ENCODE data around the gene CD180. TPM values are rescaled to one million over a fixed set of nuclear protein-coding genes. Genes with fewer than 3 reads are reported as not detected.

The CD180 gene
- total and polyA plus RNA-seq, 11 donors = 0.08 to 7.7 (median 0.32) TPM

DNA sequence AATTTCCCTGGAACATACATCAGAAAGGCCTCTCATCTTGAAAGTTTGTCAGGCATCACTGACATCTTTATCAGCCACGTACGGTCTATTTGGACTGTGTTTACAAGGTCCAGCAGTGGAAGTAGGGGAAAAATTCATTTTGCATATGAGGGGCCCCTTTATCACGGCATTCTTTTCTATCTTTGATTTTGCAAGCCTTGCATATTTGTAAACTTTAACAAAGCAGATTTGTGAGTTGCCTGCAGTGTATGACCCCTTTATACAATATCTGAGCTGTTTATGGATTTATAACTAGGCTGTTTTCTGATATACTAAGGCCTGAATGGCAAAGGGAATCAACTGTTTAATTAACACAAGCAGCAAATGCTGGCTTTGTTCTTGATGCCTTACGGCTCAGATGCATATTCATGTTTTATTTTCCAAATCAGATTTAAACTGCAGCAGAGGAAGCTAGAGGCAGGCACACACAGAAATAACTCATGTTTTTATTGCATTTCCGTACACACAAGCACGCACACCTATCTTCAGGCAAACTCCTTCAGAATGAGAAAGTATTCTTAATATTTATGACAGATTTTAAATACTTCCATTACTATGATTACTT lies 61.1 kb downstream of the CD180 start:
- WGBS, 4 donors = 80 to 87% (median 84%) methylated on average over 6 of the region's 6 CpGs
- Histone ChIP-seq H3K27ac (no peak overlapping the region), H3K4me1 (no peaks in the 10 kb centered on the region), H3K9me3 (no peaks in the 10 kb centered on the region), H3K36me3 (peaks cover 0 to 100% (median 75%) of the 10 kb centered on the region in 9 donors), H3K27me3 (no peaks in the 10 kb centered on the region), H3K4me3 (no peak overlapping the region)
- intact Hi-C loops (cut with DNase I) = loop anchor here in 1 of 10 donors (10.0 kb wide), 1 partner anchor 151 kb away; no protein-coding TSS in a partner anchor
- DNase-seq = no peak
- no peak for ATAC-seq
- TF ChIP-seq, protein P1, sequence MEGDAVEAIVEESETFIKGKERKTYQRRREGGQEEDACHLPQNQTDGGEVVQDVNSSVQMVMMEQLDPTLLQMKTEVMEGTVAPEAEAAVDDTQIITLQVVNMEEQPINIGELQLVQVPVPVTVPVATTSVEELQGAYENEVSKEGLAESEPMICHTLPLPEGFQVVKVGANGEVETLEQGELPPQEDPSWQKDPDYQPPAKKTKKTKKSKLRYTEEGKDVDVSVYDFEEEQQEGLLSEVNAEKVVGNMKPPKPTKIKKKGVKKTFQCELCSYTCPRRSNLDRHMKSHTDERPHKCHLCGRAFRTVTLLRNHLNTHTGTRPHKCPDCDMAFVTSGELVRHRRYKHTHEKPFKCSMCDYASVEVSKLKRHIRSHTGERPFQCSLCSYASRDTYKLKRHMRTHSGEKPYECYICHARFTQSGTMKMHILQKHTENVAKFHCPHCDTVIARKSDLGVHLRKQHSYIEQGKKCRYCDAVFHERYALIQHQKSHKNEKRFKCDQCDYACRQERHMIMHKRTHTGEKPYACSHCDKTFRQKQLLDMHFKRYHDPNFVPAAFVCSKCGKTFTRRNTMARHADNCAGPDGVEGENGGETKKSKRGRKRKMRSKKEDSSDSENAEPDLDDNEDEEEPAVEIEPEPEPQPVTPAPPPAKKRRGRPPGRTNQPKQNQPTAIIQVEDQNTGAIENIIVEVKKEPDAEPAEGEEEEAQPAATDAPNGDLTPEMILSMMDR (IDR thresholded peaks at IDR 0.05) = no peak
- no peak for TF ChIP-seq POLR2A (IDR thresholded peaks at IDR 0.05)

DNA sequence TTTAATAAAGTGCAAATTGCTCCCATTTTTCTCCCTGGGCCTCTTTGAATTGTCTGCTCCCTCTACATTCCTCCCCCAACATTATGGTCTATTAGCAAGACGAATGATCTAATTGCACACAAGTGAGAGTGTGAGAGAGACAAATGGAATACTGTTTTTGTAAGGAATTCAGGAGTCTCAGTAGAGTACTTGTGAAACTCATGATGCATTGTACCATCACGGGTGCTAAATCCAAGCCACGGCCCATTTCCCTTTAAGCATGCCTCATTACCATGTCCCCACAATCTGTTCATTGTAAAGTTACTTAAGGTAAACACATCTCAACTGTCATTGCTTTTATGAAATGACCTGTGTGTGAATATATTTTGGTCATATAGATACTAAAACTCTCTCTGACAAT lies 62.8 kb downstream of the CD180 start:
- intact Hi-C loops (cut with DNase I) = loop anchor here in 1 of 10 donors (10.0 kb wide), 1 partner anchor 149 kb away; no protein-coding TSS in a partner anchor
- 94 to 100% (median 95%) methylated on average over 3 of the region's 3 CpGs for WGBS, 4 donors
- H3K4me1 ChIP-seq = no peaks in the 10 kb centered on the region
- no peak for TF ChIP-seq POLR2A (IDR thresholded peaks at IDR 0.05)
- TF ChIP-seq, protein P1 (IDR thresholded peaks at IDR 0.05) = no peak
- no peaks in the 10 kb centered on the region for H3K27me3 ChIP-seq
- H3K36me3 ChIP-seq = peaks cover 0 to 100% (median 76%) of the 10 kb centered on the region in 9 donors
- H3K27ac ChIP-seq = no peak overlapping the region
- no peak for DNase-seq
- no peak for ATAC-seq
- no peaks in the 10 kb centered on the region for H3K9me3 ChIP-seq
- H3K4me3 ChIP-seq = no peak overlapping the region

GRCh38 chr5:67133217-67133616 lies 63.4 kb downstream of the CD180 start:
- intact Hi-C loops (cut with DNase I) = loop anchor here in 1 of 10 donors (10.0 kb wide), 1 partner anchor 148 kb away; no protein-coding TSS in a partner anchor
- no peak overlapping the region for H3K27ac ChIP-seq
- no peaks in the 10 kb centered on the region for H3K9me3 ChIP-seq
- H3K36me3 ChIP-seq = peaks cover 0 to 100% (median 71%) of the 10 kb centered on the region in 9 donors
- ATAC-seq = no peak
- no peaks in the 10 kb centered on the region for H3K27me3 ChIP-seq
- no peak for DNase-seq
- H3K4me3 ChIP-seq = no peak overlapping the region
- TF ChIP-seq POLR2A (IDR thresholded peaks at IDR 0.05) = no peak
- TF ChIP-seq, protein P1 (IDR thresholded peaks at IDR 0.05) = no peak
- 46 to 50% (median 48%) methylated on average over 2 of the region's 2 CpGs for WGBS, 4 donors
- H3K4me1 ChIP-seq = no peaks in the 10 kb centered on the region

DNA sequence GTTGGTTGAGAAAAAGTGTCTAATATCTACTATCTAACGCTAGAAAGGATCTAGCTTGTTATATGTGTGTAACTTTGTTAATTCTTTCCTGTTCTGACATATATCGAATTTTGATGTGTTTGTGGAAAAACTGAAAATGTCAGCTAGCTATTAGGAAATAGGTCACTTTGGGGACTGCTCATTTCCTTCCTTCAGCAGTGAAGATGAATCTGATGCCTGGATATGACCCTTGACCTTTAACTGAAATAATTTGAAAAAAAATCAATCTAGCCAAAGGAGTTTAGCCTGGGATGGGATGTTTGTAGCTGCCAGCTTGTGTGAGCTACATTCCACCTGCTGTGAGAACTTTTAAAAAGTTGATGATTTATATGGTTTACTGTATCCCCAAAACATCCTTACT lies 66.8 kb downstream of the CD180 start:
- Histone ChIP-seq H3K27me3 (no peaks in the 10 kb centered on the region), H3K4me3 (no peak overlapping the region), H3K27ac (no peak overlapping the region), H3K4me1 (no peaks in the 10 kb centered on the region), H3K9me3 (peaks cover 0 to 6% (median 0%) of the 10 kb centered on the region in 12 donors), H3K36me3 (peaks cover 0 to 87% (median 50%) of the 10 kb centered on the region in 9 donors)
- intact Hi-C loops (cut with DNase I) = loop anchor here in 1 of 10 donors (10.0 kb wide), 1 partner anchor 145 kb away; no protein-coding TSS in a partner anchor
- DNase-seq (no peak), ATAC-seq (no peak)
- TF ChIP-seq, protein P1 (IDR thresholded peaks at IDR 0.05) = no peak
- TF ChIP-seq POLR2A (IDR thresholded peaks at IDR 0.05) = no peak
- 93 to 98% (median 96%) methylated on average over 2 of the region's 2 CpGs for WGBS, 4 donors

All from heart left ventricle (tissue), 16 donors.